H1 (cell line): ENCODE measurements around the gene TRPT1. TPM values are rescaled to one million over a fixed set of nuclear protein-coding genes. Genes with fewer than 3 reads are reported as not detected.

Source experiments
- ASH2L ChIP-seq: fragments of 200-600, 300-600 bp; sonication (generic); IDR thresholded peaks from one replicate; pipeline ENCODE4 v1.7.1; 2017; ENCODE audit warnings: low read length
- ATF2 ChIP-seq: IDR thresholded peaks from 2 replicates; pipeline ENCODE4 v1.6.1; 2012; ENCODE audit warnings: low read length, inconsistent platforms
- BRCA1 ChIP-seq: IDR thresholded peaks from 2 replicates; pipeline ENCODE4 v1.6.1; 2012; ENCODE audit warnings: low read depth, low read length, improper control_type of control experiment
- EZH2 ChIP-seq: fragments of 200-600 bp; sonication (generic); IDR thresholded peaks from 2 replicates; pipeline ENCODE4 v1.7.1; 2012; ENCODE audit warnings: low read depth, mild to moderate bottlenecking, moderate library complexity, low read length, inconsistent platforms; ENCODE audit not compliant: severe bottlenecking
- GABPA ChIP-seq: IDR thresholded peaks from 2 replicates; pipeline ENCODE4 v1.6.1; 2011; ENCODE audit warnings: mild to moderate bottlenecking, low read length, moderate library complexity, borderline replicate concordance; ENCODE audit not compliant: insufficient read depth
- HDAC2 ChIP-seq, 2 experiments: fragments of 300-600 bp in 1 of 2; sonication (generic) in 1 of 2; IDR thresholded peaks; 2 replicates each; pipeline ENCODE4 v1.6.1; 2011 to 2012; ENCODE audit warnings: low read depth in 2 of 2, low read length in 2 of 2, mild to moderate bottlenecking in 2 of 2, moderate library complexity in 2 of 2, borderline replicate concordance in 1 of 2, inconsistent platforms in 1 of 2
- JUN ChIP-seq: IDR thresholded peaks from 2 replicates; pipeline ENCODE4 v1.6.1; 2011; ENCODE audit warnings: low read depth, mild to moderate bottlenecking, improper control_type of control experiment, low read length
- KDM5A ChIP-seq: fragments of 200-600 bp; IDR thresholded peaks from 2 replicates; pipeline ENCODE4 v1.7.1; 2012; ENCODE audit warnings: mild to moderate bottlenecking, low read length, inconsistent platforms, mixed read lengths
- MAFK ChIP-seq: IDR thresholded peaks from 2 replicates; pipeline ENCODE4 v1.6.1; 2012; ENCODE audit warnings: low read depth, mild to moderate bottlenecking, improper control_type of control experiment, low read length
- NRF1 ChIP-seq: IDR thresholded peaks from 2 replicates; pipeline ENCODE4 v1.6.1; 2011; ENCODE audit warnings: mild to moderate bottlenecking, low read depth, low read length, improper control_type of control experiment
- RFX5 ChIP-seq: IDR thresholded peaks from 2 replicates; pipeline ENCODE4 v1.6.1; 2011; ENCODE audit warnings: low read depth, low read length, improper control_type of control experiment, borderline replicate concordance
- TEAD4 ChIP-seq: IDR thresholded peaks from 2 replicates; pipeline ENCODE4 v1.6.1; 2012; ENCODE audit warnings: low read depth, low read length, inconsistent platforms, mixed read lengths
- USF2 ChIP-seq: IDR thresholded peaks from 2 replicates; pipeline ENCODE4 v1.6.1; 2011; ENCODE audit warnings: low read length, improper control_type of control experiment
- polyA plus RNA-seq, 7 experiments: library from polyadenylated mRNA; depleted of rRNA in 3 of 7; stranded (reverse) in 5 of 7; unstranded in 2 of 7; fragments of >200 nt in 5 of 7; fragments of 200-250 nt in 2 of 7; gene quantifications; 1 replicate in 5 of 7; 2 replicates in 1 of 7; 4 replicates in 1 of 7; pipeline versions ENCODE4 v1.2.1 to v1.2.3, GENCODE V29; 2011 to 2013; ENCODE audit warnings: missing spikeins in 2 of 7, mixed read lengths in 2 of 7
- total RNA-seq: library from RNA; stranded (reverse); fragmentation: NEBNext Ultra II Directional; extraction: Animal tissue kit (Norgen Biotek cat#: 25700); gene quantifications from 2 replicates; pipeline ENCODE4 v1.2.1, GENCODE V29; 2021
- TF ChIP-seq, protein P1 (sequence below): IDR thresholded peaks from 2 replicates; pipeline ENCODE4 v1.6.1; 2012; ENCODE audit warnings: inconsistent platforms

Gene TRPT1
- total and polyA plus RNA-seq, 2 of the 8 experiments (the other 6 are each of a cell fraction or from before 2014, with no cell fraction given) = 34.5 to 74.6 TPM

- TF ChIP-seq HDAC2 (IDR thresholded peaks at IDR 0.05; ENCODE audit: borderline replicate concordance in 1 of 2, low read depth in 2 of 2, low read length in 2 of 2) = no peak
- no peak for TF ChIP-seq BRCA1
- TF ChIP-seq RFX5 = no peak
- TF ChIP-seq USF2 = no peak
- no peak for TF ChIP-seq NRF1
- no peak for TF ChIP-seq TEAD4
- TF ChIP-seq EZH2 = no peak
- no peak for TF ChIP-seq GABPA
- TF ChIP-seq, protein P1, sequence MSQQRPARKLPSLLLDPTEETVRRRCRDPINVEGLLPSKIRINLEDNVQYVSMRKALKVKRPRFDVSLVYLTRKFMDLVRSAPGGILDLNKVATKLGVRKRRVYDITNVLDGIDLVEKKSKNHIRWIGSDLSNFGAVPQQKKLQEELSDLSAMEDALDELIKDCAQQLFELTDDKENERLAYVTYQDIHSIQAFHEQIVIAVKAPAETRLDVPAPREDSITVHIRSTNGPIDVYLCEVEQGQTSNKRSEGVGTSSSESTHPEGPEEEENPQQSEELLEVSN = no peak
- TF ChIP-seq MAFK = no peak
- no peak for TF ChIP-seq ATF2
- TF ChIP-seq ASH2L = no peak
- TF ChIP-seq KDM5A = no peak
- no peak for TF ChIP-seq JUN
Observed at GRCh38 chr11:64251016-64251752, 25.2 kb upstream of the TRPT1 start, which contains the start of gene PLCB3 (continued).
